PC-3 (cell line): ENCODE measurements around the gene GOT2. TPM values are rescaled to one million over a fixed set of nuclear protein-coding genes. Genes with fewer than 3 reads are reported as not detected.
"Not testable (repeated sequence)": the region's sequence is repeated elsewhere in the genome, so short reads cannot be mapped to it uniquely, and the experiment has no call there.

Experiments
- ATAC-seq: fragments of 200-7000 bp; cut with Tn5 transposase; 2 replicates; pipeline ENCODE4 v1.9.1; 2020; ENCODE audit warnings: mild to moderate bottlenecking, moderate library complexity
- BruUV-seq: library from RNA; stranded (reverse); fragments of 400-500 nt; replicated peaks from 2 replicates; lab custom pipeline; 2021; lab: Mats Ljungman, UMichigan
- CTCF ChIA-PET: fragments of 300-600 bp; sonication (Branson Sonifier 250); formaldehyde crosslinking; loops from one replicate; lab custom pipeline; 2022; ENCODE audit warnings: antibody characterized with exemption; lab: Charles Lee
- POLR2A ChIA-PET: fragments of 300-600 bp; sonication (Branson Sonifier 250); formaldehyde crosslinking; loops from one replicate; lab custom pipeline; 2022; ENCODE audit warnings: antibody characterized with exemption; ENCODE audit not compliant: unreplicated experiment; lab: Charles Lee
- DNase-seq: peaks from one replicate; pipeline ENCODE4 v3.0.0-alpha.2; 2015
- H2AFZ ChIP-seq: fragments of 300-600 bp; sonication (generic); 2 replicates; pipeline ENCODE4 v1.6.0; 2016; ENCODE audit warnings: antibody characterized with exemption, low read length
- H3F3A ChIP-seq: fragments of 300-600 bp; sonication (generic); one replicate; pipeline ENCODE4 v1.6.0; 2017; ENCODE audit warnings: antibody characterized with exemption, low read length, control low read depth, mild to moderate bottlenecking; ENCODE audit not compliant: unreplicated experiment
- H3K27ac ChIP-seq: fragments of 300-600 bp; sonication (generic); 2 replicates; pipeline ENCODE4 v1.5.1; 2016; ENCODE audit warnings: mild to moderate bottlenecking, low read length
- H3K27me3 ChIP-seq: fragments of 300-600 bp; sonication (generic); 2 replicates; pipeline ENCODE4 v1.6.1; 2016; ENCODE audit warnings: low read length, mixed read lengths
- H3K36me3 ChIP-seq: fragments of 300-600 bp; sonication (generic); 2 replicates; pipeline ENCODE4 v1.6.1; 2016; ENCODE audit warnings: low read depth, mixed run types, low read length, mixed read lengths
- H3K4me1 ChIP-seq: fragments of 300-600 bp; sonication (generic); 2 replicates; pipeline ENCODE4 v1.5.1; 2016; ENCODE audit warnings: low read length; ENCODE audit not compliant: insufficient read depth
- H3K4me2 ChIP-seq: fragments of 300-600 bp; sonication (generic); 2 replicates; pipeline ENCODE4 v1.6.0; 2016; ENCODE audit warnings: low read length
- H3K4me3 ChIP-seq: fragments of 300-600 bp; sonication (generic); 2 replicates; pipeline ENCODE4 v1.5.1; 2016; ENCODE audit warnings: mild to moderate bottlenecking, low read length, mixed read lengths
- H3K79me2 ChIP-seq: fragments of 300-600 bp; sonication (generic); 2 replicates; pipeline ENCODE4 v1.6.1; 2017; ENCODE audit warnings: low read length, mixed read lengths
- H3K9ac ChIP-seq: fragments of 300-600 bp; sonication (generic); 2 replicates; pipeline ENCODE4 v1.6.0; 2016; ENCODE audit warnings: mild to moderate bottlenecking, low read length
- H3K9me2 ChIP-seq: fragments of 300-600 bp; sonication (generic); replicated peaks from 2 replicates; pipeline ENCODE4 v1.6.1; 2016; ENCODE audit warnings: mixed run types, low read length, mixed read lengths
- H3K9me3 ChIP-seq: fragments of 300-600 bp; sonication (generic); 2 replicates; pipeline ENCODE4 v1.6.1; 2016; ENCODE audit warnings: low read length, mixed read lengths
- H4K20me1 ChIP-seq: fragments of 300-600 bp; sonication (generic); 2 replicates; pipeline ENCODE4 v1.6.1; 2016; ENCODE audit warnings: low read length, mixed read lengths
- CTCF ChIP-seq: fragments of 300-600 bp; sonication (generic); conservative IDR thresholded peaks from 2 replicates; pipeline ENCODE4 v1.5.1; 2017; ENCODE audit warnings: antibody characterized with exemption, low read depth, mild to moderate bottlenecking, low read length
- EZH2 ChIP-seq: fragments of 300-600 bp; sonication (generic); IDR thresholded peaks from one replicate; pipeline ENCODE4 v1.6.1; 2017; ENCODE audit warnings: antibody characterized with exemption, mild to moderate bottlenecking, low read length; ENCODE audit not compliant: unreplicated experiment
- EZH2phosphoT487 ChIP-seq: fragments of 300-600 bp; sonication (generic); IDR thresholded peaks from 2 replicates; pipeline ENCODE4 v1.6.1; 2018; ENCODE audit warnings: mild to moderate bottlenecking, antibody characterized with exemption, low read length, borderline replicate concordance
- intact Hi-C: fragments of 100-400 bp; cut with micrococcal nuclease; formaldehyde crosslinking; loops from 2 replicates; pipeline ENCODE4 v1.9.0; 2023
- total RNA-seq: library from RNA; depleted of rRNA; stranded (reverse); fragments of >200 nt; gene quantifications from 2 replicates; pipeline ENCODE4 v1.2.3, GENCODE V29; 2014

Gene GOT2
- total RNA-seq, 1 experiment from 2014 or later = 83.6 TPM

GRCh38 chr16:58741976-58742375 is 7.9 kb upstream of the GOT2 start:
- Histone ChIP-seq H3K4me1 (no peaks in the 10 kb centered on the region), H3K27me3 (no peaks in the 10 kb centered on the region), H3K9me2 (no peaks in the 10 kb centered on the region), H3K27ac (no peak overlapping the region), H2AFZ (no peak overlapping the region), H3K4me2 (no peak overlapping the region), H3F3A (no peaks in the 10 kb centered on the region), H3K4me3 (no peak overlapping the region), H3K9ac (no peak overlapping the region), H3K36me3 (no peaks in the 10 kb centered on the region), H3K9me3 (no peaks in the 10 kb centered on the region), H3K79me2 (no peaks in the 10 kb centered on the region), H4K20me1 (no peaks in the 10 kb centered on the region)
- intact Hi-C loops = no loop called here
- TF ChIP-seq CTCF (no peak), EZH2 (no peak), EZH2phosphoT487 (no peak)
- ChIA-PET CTCF (no interaction called here), POLR2A (no interaction called here)
- BruUV-seq = no TSS peak
- no peak for DNase-seq
- no peak for ATAC-seq

GRCh38 chr16:58741166-58741565 is 7.0 kb upstream of the GOT2 start:
- no peaks in the 10 kb centered on the region for H3K27me3 ChIP-seq
- BruUV-seq = no TSS peak
- H3K27ac ChIP-seq = no peak overlapping the region
- no peaks in the 10 kb centered on the region for H3K79me2 ChIP-seq
- H3K9me2 ChIP-seq = no peaks in the 10 kb centered on the region
- no peak overlapping the region for H2AFZ ChIP-seq
- ChIA-PET POLR2A (no interaction called here), CTCF (no interaction called here)
- no peak for ATAC-seq
- H3K4me3 ChIP-seq = no peak overlapping the region
- intact Hi-C loops = no loop called here
- no peaks in the 10 kb centered on the region for H3K4me1 ChIP-seq
- no peaks in the 10 kb centered on the region for H3K36me3 ChIP-seq
- TF ChIP-seq EZH2 = no peak
- no peak for TF ChIP-seq CTCF
- TF ChIP-seq EZH2phosphoT487 = no peak
- H3K4me2 ChIP-seq = no peak overlapping the region
- H3F3A ChIP-seq = no peaks in the 10 kb centered on the region
- no peaks in the 10 kb centered on the region for H3K9me3 ChIP-seq
- no peak overlapping the region for H3K9ac ChIP-seq
- no peaks in the 10 kb centered on the region for H4K20me1 ChIP-seq
- no peak for DNase-seq

- H4K20me1 ChIP-seq = no peaks in the 10 kb centered on the region
- CTCF ChIA-PET = no interaction called here
- no peak overlapping the region for H2AFZ ChIP-seq
- no peaks in the 10 kb centered on the region for H3K9me3 ChIP-seq
- BruUV-seq = no TSS peak
- H3F3A ChIP-seq = no peaks in the 10 kb centered on the region
- H3K27ac ChIP-seq = no peak overlapping the region
- TF ChIP-seq EZH2 = no peak
- no peak for TF ChIP-seq EZH2phosphoT487
- no peak for TF ChIP-seq CTCF
- POLR2A ChIA-PET = no interaction called here
- no peaks in the 10 kb centered on the region for H3K4me1 ChIP-seq
- H3K4me3 ChIP-seq = no peak overlapping the region
- H3K9me2 ChIP-seq = no peaks in the 10 kb centered on the region
- no peaks in the 10 kb centered on the region for H3K27me3 ChIP-seq
- no peak overlapping the region for H3K9ac ChIP-seq
- H3K36me3 ChIP-seq = no peaks in the 10 kb centered on the region
- DNase-seq (no peak), ATAC-seq (no peak)
- H3K79me2 ChIP-seq = peaks cover 4% of the 10 kb centered on the region; the same call in 1 of the 2 replicates
- H3K4me2 ChIP-seq = no peak overlapping the region
- intact Hi-C loops = loop anchor here (10.0 kb wide), 1 partner anchor 54 kb away; the partner anchor contains the start of gene SLC38A7
These were observed 4.7 kb upstream of the GOT2 start for GRCh38 chr16:58738672-58739296.

- intact Hi-C loops = loop anchor here (10.0 kb wide), 1 partner anchor 52 kb away; the partner anchor contains the start of gene SLC38A7
These were observed 2.2 kb upstream of the GOT2 start for GRCh38 chr16:58736341-58736740.

More at GRCh38 chr16:58736341-58736740, 2.2 kb upstream of the GOT2 start:
- H3K4me3 ChIP-seq, H3K9me3 ChIP-seq, CTCF ChIA-PET, DNase-seq, H3K9ac ChIP-seq, POLR2A ChIA-PET, H3K4me2 ChIP-seq, H3K9me2 ChIP-seq, H2AFZ ChIP-seq, H3K4me1 ChIP-seq, H4K20me1 ChIP-seq, H3K36me3 ChIP-seq, H3K27ac ChIP-seq, BruUV-seq, H3K27me3 ChIP-seq, H3F3A ChIP-seq, ATAC-seq: not testable (repeated sequence)
- H3K79me2 ChIP-seq = peaks cover 28% of the 10 kb centered on the region
